HL-60/S4 treated with phorbol 12-myristate 13-acetate at 8.2 ng/mL for 4 days and 3 days (cell line): ENCODE measurements around the gene CA4.
"Not testable (repeated sequence)": the region's sequence is repeated elsewhere in the genome, so short reads cannot be mapped to it uniquely, and the experiment has no call there.

ENCODE experiments used
- in situ Hi-C: fragments of 300-500 bp; cut with MboI; formaldehyde crosslinking; loops from 2 replicates; pipeline ENCODE4 v1.15.0; 2022; ENCODE audit warnings: low sequenced_read_pairs

Gene CA4

DNA sequence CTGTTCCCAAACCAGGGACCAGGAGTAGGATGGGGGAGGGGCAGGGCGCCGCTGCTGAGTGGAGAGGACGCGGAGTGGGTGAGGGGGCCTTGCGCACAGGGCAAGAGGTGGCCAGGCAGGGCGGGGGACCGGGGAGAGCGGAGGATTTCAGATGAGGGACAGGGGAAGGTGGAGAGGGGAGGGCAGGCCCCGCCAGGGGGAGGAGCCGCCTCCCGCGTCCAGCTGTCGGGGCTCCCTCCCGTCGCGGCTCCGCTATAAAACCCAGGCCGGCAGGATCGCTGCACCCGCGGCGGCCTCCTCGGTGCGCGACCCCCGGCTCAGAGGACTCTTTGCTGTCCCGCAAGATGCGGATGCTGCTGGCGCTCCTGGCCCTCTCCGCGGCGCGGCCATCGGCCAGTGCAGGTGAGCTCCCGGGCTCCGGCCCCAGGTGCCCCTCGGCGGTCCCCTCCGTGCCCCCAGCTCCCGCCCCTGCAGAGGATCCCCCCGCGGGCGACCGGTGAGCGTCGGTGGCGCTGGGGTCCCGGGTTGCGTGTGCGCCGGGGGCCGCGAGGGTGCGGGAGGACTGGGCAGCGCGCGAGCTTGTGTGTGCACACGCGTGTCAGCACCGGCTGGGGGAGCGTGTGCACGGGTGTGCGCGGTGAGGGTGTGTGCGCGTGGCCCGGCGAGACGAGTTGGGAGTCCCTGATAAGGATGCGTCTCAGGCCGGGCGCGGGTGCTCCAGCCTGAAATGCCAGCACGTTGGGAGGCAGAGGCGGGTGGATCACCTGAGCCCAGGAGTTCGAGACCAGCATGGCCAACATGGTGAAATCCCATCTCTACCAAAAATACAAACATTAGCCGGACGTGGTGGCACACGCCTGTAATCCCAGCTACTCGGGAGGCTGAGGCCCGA, at the start of gene CA4:
Gene CA4 (plus strand): TSS at position 283 of the 892 bp plus-strand sequence. CDS start 62 bp downstream, at position 345.
- in situ Hi-C loops = no loop called here

DNA sequence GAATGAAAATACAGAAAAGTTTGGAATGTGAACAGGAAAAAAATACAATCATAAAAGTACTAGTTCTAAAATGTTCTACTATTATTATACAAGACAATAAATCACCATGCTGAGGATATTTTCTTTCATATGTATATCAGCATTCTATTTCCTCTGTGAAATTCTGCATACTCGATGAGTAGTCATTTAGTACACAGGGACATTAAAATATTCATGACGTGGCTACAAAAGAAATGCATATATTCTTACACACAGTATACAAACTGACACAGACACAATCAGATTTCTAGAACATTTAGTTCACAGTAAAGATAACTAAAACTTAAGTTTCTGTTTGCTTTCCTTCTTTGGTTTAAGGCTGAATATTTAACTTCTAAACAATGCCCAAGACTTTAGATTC, 49.2 kb upstream of the CA4 start:
- in situ Hi-C loops = not testable (repeated sequence)

DNA sequence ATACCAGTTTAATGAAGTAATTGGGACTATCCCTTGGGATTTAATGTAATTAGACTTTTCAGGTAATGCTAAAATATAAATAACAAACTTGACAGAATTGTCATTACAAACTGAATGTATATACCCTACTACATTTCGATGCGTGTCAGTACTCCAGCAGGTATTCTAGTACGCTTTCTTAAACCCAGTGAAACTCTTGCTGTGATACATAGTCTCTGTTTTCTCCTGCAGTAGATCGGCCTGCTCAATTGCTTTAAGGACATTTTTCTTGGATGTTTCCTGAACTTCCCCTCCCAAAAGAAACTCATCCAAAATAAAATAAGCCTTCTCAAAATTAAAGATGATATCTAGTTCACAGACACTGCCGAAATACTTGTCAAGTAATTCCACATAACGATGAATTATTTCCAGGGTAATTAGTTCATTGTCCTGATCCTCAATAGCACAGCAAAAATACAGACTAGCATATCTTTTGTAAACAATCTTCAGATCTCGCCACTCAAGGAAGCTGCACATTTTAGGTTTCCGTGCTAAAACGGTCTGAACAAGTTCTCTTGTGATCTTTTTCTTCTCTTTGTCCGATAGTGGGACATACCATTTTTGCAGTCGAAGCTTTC, 47.6 kb upstream of the CA4 start:
- in situ Hi-C loops = not testable (repeated sequence)

DNA sequence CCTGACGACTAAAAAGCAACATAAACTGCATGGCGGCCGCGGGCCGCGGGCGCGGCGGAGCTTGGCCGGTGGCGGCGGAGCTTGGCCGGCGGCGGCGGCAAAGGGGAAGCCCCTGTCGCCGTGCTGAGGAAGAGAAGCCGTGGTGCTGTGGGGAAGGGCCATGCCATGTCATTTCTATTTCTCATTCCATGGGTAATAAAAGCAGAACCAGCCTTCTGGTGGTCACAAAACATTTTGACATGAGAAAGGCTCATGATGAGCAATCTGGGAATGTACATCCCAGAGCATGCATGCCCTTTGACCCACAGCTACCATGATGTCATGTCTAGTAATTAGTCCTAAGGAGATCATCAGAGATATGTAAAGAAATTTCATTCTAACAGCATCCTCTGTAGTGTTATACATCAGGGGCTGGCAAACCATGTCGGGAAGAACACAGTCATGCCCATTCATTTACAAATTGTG, 47.1 kb upstream of the CA4 start:
- in situ Hi-C loops = no loop called here

DNA sequence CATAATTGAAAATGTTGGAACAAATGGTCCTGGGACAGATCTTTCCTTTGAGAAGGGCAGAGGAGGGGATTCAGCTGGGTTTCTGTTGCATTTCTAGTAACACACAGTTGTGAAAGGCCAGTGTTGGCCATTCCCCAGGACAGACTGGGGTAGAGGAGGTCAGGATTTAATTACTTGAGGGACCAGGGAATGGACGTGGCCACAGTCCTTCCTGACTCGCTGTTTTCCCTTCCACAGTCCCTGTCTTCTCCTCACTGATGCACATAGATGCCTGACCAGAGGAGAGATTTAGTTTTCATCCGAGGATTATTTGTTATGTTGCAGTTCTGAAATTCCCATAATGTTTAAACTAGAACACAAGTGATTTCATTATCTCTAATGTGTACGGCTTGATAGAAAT, 45.8 kb upstream of the CA4 start:
- in situ Hi-C loops = no loop called here

DNA sequence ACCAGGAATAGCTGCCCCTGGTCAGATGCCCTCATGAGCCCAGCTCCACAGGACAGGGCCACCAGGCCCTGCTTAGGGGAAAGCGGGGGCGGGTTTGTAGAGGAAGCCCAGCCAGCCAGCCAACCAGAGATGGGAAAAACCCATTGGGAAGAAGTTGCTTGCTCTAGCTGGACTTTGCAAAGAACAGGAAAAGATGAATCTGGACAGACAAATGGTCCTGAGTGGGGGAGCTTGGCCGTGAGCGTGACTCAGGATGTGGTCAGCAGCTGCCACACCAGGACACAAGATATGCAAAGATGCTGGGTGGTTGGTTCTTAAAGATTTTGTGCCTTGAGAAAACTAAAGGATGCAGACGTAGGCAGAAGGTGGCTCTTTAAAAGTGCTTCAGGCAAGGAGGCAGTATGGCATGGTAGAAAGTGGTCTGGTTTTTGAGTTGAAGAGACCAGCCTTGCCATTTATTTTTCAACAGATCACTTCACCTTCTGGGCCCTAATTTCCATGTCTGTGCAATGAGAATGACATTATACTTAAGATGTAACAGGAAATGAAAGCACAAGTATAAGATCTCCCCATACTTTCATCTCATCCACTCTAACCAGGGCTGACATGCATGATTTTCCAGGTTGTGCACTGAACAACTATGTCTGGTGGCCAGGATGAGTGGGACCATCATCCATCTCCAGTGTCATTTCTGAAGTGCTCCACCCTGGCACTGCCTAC, 43.3 kb upstream of the CA4 start:
- in situ Hi-C loops = no loop called here

DNA sequence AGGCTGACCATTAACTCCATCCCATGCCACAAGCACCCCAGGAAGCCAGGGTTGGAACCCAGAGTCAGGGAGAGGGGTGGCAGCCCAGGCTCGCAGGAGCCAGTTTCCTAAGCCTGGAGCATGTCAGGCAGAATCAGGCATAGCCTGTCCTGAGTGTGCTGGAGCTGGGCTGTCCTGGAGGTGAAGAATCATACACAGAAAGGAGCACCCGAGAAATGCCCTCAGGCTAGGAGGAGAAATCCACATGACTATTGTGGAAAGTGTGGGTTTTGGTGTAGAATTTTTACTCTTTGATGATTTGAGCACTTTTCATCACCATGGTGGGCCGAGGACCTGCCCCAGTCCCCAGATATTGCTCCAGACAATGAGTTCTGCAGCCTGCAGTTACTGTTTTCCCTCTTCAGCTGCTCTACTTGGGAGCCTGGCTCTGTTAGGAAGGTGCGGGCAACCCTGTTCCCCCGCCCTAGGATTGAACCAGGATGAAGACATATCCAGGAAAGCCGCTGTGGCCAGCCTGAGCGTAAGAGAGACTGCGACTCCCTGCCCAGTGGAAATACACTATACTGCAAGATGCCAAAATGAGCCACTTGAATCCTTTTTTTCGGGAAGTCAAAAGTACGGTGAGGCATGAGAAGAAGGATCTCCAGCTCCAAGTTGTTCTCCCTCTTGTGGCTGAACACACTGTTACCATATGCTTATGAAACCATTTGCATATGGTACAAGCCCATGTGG, 42.1 kb upstream of the CA4 start:
- in situ Hi-C loops = no loop called here

DNA sequence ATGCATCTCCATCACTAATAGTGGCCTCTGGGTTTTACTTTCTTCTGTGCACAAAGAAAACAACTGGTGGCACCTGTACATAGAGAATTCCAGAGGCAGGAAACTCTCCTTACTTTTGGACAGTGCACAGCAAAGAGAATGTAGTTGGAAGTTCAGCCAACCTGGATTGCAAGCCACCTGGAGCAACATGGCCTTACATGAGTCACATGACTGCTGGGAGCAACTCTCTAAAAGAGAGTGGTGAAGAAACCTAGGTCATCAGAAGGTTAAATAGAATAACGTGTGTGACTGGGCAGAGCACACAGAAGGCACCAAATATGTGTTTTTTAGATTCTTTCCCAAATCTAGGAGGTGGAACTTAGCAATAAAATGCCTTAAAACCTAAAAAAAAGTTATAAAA, 41.5 kb upstream of the CA4 start:
- in situ Hi-C loops = not testable (repeated sequence)

DNA sequence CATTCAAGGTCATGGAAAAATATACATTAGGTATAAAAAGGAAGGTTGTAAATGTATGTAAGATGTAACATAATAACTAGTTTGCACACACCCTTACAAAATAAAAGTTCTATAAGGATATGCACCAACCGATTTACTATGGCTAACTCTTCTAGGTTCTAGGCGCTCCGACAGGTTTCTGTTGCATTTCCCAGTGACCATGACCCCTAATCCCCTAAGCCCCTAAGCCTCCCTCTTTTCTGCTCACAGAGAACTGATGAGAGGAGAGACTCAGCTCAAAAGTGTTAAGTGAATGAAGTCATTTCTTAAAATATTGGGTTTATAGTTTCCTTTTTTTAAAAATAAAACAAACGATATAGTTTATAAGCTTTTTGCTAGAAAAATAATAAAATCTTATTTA, 41.1 kb upstream of the CA4 start:
- in situ Hi-C loops = no loop called here

DNA sequence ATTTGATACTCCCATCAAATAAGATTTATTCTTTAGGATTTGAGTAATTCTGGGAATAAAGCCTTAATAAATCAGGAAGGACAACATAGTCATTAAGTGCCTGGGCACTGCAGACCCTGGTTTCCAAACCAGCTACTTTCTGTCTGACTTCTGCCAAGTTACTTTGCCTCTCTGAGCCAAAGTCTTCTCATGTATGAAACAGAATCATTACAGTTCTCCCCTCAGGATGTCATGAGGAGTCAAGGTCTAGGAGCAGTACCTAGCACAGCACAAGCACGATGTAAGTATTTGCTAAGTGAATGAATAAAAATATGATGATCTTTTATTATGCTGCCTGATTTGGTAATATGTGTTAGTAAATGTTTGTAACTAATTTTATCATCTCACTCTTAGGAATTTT, 40.6 kb upstream of the CA4 start:
- in situ Hi-C loops = no loop called here

DNA sequence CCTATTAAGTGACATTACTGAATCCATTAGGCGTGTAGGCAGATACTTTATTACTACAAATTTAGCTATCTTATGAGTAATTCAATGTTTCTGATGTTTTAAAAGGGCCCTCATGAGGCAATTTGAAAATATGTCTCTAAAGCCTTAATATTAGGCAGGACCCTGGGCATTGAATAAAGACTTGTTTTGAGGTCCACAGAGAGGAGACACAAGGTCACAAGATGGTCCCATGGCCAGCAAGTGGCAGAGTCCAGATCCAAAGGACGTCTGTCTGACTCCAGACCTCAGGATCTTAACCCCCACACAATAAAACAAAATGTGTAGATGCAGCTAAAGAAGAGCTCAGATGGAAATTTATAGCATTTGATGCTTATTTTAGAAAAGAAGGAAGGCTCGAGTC, 39.2 kb upstream of the CA4 start:
- in situ Hi-C loops = no loop called here

DNA sequence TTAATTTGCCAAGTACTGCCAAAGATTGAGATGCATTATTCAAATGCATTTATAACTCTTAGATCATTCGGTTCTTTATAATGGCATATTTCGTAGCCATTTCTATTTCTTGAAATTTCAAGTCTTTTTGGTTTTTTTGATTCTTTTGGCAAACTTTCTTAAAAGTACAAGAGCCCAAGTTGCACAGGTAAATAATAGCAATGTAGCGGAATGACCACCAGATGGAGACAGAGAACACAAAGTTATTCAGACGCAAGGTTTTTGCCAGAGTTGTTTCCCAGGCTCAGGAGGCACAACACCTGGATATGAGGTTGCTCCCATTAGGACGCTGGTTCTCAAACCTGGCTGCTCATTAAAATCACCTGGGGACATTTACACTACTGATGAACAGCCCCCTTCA, 38.1 kb upstream of the CA4 start:
- in situ Hi-C loops = not testable (repeated sequence)

DNA sequence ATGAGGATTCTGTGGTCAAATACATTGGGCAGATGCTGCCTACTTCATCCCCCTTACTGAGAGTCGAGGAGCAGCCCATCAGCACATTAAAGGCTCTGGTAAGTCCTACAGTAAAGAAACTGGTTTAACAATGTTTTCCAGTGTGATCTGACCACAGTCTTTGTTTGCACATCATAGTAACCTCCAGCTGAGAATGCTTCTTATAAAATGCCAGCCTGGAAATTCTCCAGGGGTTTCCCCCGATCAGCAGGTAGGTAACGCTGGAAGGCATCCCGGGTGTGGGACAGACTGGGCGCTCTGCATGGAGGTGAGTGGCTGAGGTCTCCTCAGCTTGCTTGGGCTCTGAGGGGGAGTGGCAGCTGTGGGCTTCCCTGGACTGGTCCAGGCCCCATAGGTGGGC, 34.4 kb upstream of the CA4 start:
- in situ Hi-C loops = not testable (repeated sequence)

DNA sequence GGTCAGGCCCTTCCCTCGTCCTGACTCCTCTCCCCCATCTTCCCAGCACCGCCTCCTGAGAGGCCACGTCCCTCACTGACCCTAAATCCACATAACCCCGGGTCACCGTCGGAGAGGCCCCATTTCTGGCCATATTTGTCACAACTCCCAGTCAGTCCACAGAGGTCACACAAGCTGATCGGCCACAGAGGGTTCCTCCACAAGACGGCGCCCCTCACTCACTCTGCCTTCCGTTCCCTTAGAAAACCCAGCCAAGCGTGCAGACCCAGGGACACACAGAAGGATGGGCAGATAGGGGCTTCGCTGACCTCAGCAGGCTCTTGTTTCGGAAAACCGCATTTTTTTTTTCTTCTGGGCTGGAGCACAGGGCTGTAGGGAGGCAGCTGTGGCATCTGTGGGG, 33.6 kb upstream of the CA4 start:
- in situ Hi-C loops = not testable (repeated sequence)

DNA sequence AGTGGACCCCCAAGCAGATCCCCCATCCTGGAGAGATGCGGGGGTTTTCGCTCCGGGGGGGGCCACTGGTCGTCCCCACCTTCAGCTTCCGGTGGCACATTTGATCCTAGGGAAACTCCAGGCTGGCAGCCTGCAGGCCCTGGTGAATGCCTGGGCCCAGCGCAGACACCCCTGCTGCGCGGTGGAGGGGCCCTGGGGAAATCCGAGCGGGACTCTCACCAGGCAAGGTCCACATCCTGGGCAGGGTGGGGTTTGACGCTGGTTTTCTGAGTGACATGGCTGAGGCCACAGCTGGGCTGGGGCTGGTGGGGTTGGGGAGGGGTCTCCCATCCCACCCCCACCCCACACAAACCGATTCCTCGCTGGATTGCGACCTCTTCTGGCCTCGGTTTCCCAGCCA, 30.6 kb upstream of the CA4 start:
- in situ Hi-C loops = not testable (repeated sequence)

DNA sequence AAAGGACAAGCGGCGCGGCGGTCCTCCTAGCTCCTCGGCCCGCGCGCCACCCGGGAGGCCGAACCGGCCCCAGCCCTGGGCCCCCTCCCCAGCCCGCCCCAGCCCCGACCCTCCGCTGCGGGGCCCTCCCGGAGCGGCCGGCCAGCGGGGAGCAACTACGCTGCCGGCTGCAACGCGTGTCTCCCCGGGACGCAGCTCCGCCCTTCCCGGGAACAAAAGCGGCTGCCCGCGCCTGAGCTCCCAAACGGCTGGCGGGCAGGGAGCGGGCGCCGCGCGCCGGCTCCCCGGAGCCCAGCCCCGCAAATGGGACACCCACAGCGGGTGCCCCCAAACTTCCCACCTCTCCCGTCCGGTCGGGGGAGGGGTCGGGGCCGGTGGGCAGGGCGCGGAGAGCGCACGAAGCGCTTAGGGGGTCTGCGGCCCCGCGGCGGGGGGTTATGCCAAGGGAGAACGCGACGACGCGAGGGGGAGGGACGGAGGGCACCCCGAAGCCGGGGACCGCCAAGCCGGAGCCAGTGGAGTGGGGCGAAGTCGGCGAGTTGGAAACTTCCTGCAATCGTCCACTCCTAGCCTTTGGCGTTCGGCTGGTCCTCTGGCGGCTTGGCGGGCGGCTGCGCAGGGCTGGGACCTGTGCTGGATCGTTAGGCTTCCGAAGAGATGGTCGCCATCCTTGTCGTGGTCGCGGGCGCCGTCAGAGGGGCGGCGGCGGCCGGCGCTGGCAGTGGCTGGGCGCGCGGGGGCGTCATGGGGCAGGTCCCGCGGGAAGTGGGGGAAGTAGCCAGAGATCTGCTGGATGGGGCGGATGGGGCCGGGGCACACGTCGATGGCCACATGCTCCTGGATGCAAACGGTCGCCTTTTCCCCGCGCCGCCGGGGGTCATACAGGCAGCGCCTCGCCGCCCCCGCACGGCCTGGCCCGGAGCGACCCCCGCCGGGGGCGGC, 29.7 kb upstream of the CA4 start:
- in situ Hi-C loops = not testable (repeated sequence)

DNA sequence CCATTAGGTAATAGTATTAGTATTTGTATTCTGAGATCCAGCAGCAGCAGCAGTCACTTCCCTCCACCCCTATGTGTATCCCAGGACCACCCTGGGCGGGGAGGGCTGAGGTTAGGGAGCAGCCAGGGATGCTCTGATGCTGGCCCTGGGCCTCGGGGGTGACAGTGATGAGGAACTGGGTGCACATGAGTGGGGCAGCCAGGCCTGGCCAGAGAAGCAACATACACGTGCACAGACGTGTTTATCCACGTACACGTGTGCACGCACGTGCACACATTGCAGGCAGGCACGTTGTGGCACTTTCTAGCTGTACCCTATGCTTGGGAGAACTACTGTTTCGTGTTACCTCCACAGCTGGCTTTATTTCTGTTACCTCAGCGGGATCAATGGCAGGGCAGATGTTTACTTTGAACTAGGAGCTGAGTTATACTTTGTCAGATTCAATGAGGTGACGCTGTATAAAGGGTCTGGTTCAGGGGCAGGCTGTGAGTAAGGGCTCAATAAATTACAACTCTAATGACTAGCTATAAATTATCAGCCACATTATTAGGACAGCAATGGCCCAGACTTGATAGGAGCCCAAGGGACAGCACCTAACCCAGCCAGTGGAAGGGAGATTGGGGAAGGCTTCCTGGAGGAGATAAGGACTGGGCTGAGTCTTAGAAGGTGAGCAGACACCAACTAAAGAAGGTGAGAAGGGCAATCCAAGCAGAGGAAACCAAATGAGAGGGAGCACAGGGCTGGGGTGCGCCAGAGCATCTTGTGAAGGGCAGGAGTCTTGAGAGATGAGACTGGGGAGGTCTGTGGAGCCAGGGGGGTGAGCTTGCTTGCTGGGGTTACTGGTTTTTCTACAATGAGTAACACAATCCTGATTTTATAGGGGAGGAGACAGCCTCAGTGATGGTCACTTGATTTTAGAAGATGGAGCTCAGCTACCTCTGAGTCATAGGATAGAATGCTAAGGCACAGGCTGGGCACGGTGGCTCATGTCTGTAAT, 22.4 kb upstream of the CA4 start:
- in situ Hi-C loops = no loop called here

DNA sequence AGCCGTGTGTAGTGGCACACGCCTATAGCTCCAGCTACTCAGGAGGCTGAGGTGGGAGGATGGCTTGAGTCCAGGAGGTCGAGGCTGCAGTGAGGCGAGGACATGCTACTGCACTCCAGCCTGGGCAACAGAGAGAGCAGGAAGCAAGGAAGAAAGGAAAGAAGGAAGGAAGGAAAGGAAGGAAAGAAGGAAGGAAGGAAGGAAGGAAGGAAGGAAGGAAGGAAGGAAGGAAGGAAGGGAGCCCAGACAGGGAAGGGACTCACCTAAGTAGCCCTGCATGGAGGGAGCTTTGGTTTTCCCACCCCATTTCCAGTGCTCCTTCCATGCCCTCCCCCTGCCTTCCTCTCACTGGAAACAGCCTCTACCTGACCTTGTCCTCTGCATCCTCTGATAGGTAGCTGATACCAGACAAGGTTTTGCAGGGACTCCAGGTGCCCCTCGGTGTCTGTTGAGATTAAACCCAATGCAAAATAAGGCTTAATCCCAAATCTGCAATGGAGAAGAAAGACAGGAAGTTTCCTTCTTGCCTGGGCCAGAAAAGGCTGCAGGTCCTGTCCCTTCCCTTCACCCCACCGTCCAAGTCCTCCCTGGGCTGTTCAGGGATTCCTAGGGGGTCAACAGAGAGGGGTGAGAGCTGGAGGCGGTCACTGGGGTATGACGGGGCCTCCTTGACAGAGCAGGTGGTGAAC, 21.5 kb upstream of the CA4 start:
- in situ Hi-C loops = no loop called here
